Neural cell (in vitro differentiated cells): ENCODE measurements around the gene SV2B. TPM values are rescaled to one million over a fixed set of nuclear protein-coding genes. Genes with fewer than 3 reads are reported as not detected.

ENCODE experiments used
- H2AFZ ChIP-seq: fragments of 200-600, 300-800 bp; sonication (generic), shearing (Covaris generic); 2 replicates; pipeline ENCODE4 v1.6.0; 2014; ENCODE audit warnings: low read depth, mild to moderate bottlenecking, antibody characterized with exemption, low read length, moderate library complexity
- H3F3A ChIP-seq: fragments of 200-600 bp; shearing (Covaris generic); 2 replicates; pipeline ENCODE4 v1.6.1; 2016; ENCODE audit warnings: mild to moderate bottlenecking, moderate library complexity, mixed read lengths, antibody characterized with exemption, low read length; ENCODE audit not compliant: insufficient read depth, poor library complexity, severe bottlenecking
- H3K27ac ChIP-seq: fragments of 200-600, 300-800 bp; sonication (generic), shearing (Covaris generic); 2 replicates; pipeline ENCODE4 v1.5.1; 2014; ENCODE audit warnings: mild to moderate bottlenecking, low read length, moderate library complexity
- H3K27me3 ChIP-seq: fragments of 300-800, 200-600 bp; sonication (generic), shearing (Covaris generic); 2 replicates; pipeline ENCODE4 v1.6.0; 2014; ENCODE audit warnings: mild to moderate bottlenecking, low read depth, low read length, moderate library complexity; ENCODE audit not compliant: insufficient read depth
- H3K36me3 ChIP-seq: fragments of 300-800, 200-600 bp; sonication (generic), shearing (Covaris generic); 2 replicates; pipeline ENCODE4 v1.5.1; 2014; ENCODE audit warnings: mild to moderate bottlenecking, antibody characterized with exemption, low read length, moderate library complexity; ENCODE audit not compliant: insufficient read depth
- H3K4me2 ChIP-seq: fragments of 300-800, 200-600 bp; sonication (generic), shearing (Covaris generic); 2 replicates; pipeline ENCODE4 v1.6.0; 2014; ENCODE audit warnings: mild to moderate bottlenecking, low read length
- H3K4me3 ChIP-seq: fragments of 300-800, 200-600 bp; sonication (generic), shearing (Covaris generic); 2 replicates; pipeline ENCODE4 v1.5.1; 2014; ENCODE audit warnings: mild to moderate bottlenecking, low read length, moderate library complexity
- H3K79me2 ChIP-seq: fragments of 200-600 bp; shearing (Covaris generic); replicated peaks from 2 replicates; pipeline ENCODE4 v1.6.0; 2014; ENCODE audit warnings: mild to moderate bottlenecking, low read length, moderate library complexity; ENCODE audit not compliant: insufficient read depth
- H3K9ac ChIP-seq: fragments of 300-800, 200-600 bp; sonication (generic), shearing (Covaris generic); 2 replicates; pipeline ENCODE4 v1.6.1; 2016; ENCODE audit warnings: mild to moderate bottlenecking, low read length, mixed read lengths
- H3K9me2 ChIP-seq: fragments of 200-600 bp; shearing (Covaris generic); 2 replicates; pipeline ENCODE4 v1.6.1; 2016; ENCODE audit warnings: mild to moderate bottlenecking, low read length, mixed read lengths; ENCODE audit not compliant: insufficient read depth
- H3K9me3 ChIP-seq: fragments of 200-600, 300-800 bp; sonication (generic), shearing (Covaris generic); 2 replicates; pipeline ENCODE4 v1.6.1; 2016; ENCODE audit warnings: mild to moderate bottlenecking, mixed run types, low read length, moderate library complexity, mixed read lengths
- H4K20me1 ChIP-seq: fragments of 200-600 bp; shearing (Covaris generic); 2 replicates; pipeline ENCODE4 v1.6.1; 2016; ENCODE audit warnings: mild to moderate bottlenecking, mixed run types; ENCODE audit not compliant: insufficient read depth
- EP300 ChIP-seq: fragments of 450-650 bp; conservative IDR thresholded peaks from 2 replicates; pipeline ENCODE4 v1.6.1; 2014; ENCODE audit warnings: antibody characterized with exemption, mild to moderate bottlenecking, moderate library complexity; ENCODE audit not compliant: poor library complexity, severe bottlenecking
- EZH2 ChIP-seq: fragments of 200-600, 300-800 bp; shearing (Covaris generic), sonication (generic); IDR thresholded peaks from 2 replicates; pipeline ENCODE4 v1.6.1; 2014; ENCODE audit warnings: antibody characterized with exemption, low read length, borderline replicate concordance, mild to moderate bottlenecking; ENCODE audit not compliant: insufficient read depth, poor library complexity, severe bottlenecking
- MXI1 ChIP-seq: fragments of 450-650 bp; conservative IDR thresholded peaks from 2 replicates; pipeline ENCODE4 v1.6.1; 2014; ENCODE audit warnings: antibody characterized with exemption, mild to moderate bottlenecking; ENCODE audit not compliant: poor library complexity, severe bottlenecking
- POLR2AphosphoS5 ChIP-seq: IDR thresholded peaks from 2 replicates; pipeline ENCODE4 v1.6.1; 2012
- RAD21 ChIP-seq: fragments of 450-650 bp; conservative IDR thresholded peaks from 2 replicates; pipeline ENCODE4 v1.6.1; 2014; ENCODE audit warnings: antibody characterized with exemption, mild to moderate bottlenecking, moderate library complexity
- SMC3 ChIP-seq: fragments of 450-650 bp; conservative IDR thresholded peaks from 2 replicates; pipeline ENCODE4 v1.6.1; 2014; ENCODE audit warnings: antibody characterized with exemption, mild to moderate bottlenecking, moderate library complexity; ENCODE audit not compliant: poor library complexity
- TAF1 ChIP-seq: IDR thresholded peaks from 2 replicates; pipeline ENCODE4 v1.6.1; 2012; ENCODE audit warnings: low read depth
- polyA plus RNA-seq: library from polyadenylated mRNA; depleted of rRNA; stranded (reverse); fragments of >200 nt; gene quantifications from 2 replicates; pipeline ENCODE4 v1.2.3, GENCODE V29; 2014
- TF ChIP-seq, protein P1 (sequence below): IDR thresholded peaks from 2 replicates; pipeline ENCODE4 v1.6.1; 2012; ENCODE audit warnings: borderline replicate concordance
- TF ChIP-seq, protein P2 (sequence below): fragments of 450-650 bp; IDR thresholded peaks from 2 replicates; pipeline ENCODE4 v1.5.1; 2014; ENCODE audit warnings: antibody characterized with exemption, mild to moderate bottlenecking, moderate library complexity; ENCODE audit not compliant: poor library complexity, severe bottlenecking

Gene SV2B
- polyA plus RNA-seq, 1 donor from 2014 or later: 0.38 TPM

DNA sequence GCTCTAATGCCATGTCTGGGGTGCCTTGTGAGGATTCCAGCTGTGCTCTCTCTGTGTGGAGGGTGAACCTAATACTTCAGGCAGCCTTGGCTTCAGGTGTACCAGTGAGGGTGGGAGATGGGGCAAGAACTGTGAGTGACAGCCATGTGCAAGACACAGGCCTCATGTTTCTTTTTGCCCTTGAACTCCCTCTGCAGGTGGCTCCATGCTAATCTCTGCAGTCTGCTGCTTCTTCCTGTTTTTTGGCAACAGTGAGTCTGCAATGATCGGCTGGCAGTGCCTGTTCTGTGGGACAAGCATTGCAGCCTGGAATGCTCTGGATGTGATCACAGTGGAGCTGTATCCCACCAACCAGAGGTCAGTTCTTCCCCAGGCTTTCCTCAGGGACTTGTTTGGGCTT is 189.3 kb downstream of the SV2B start:
- no peaks in the 10 kb centered on the region for H3K36me3 ChIP-seq

DNA sequence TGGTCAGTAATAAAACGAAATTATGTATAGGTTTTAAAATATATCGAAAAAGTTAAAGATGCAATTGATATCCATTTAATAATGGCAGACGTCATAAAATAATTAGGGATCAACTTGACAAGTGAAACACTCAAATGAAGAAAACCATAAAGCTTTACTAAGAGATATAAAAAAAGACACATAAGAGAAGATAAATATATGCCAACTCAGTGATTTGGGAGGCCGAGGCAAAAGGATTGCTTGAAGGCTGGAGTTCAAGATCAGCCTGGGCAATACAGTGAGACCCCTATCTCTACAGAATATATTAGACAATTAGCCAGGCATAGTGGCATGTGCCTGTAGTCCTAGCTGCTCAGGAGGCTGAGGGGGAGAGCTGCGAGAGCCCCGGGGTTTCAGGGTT is 190.5 kb downstream of the SV2B start:
- Histone ChIP-seq H3K9me2 (no peaks in the 10 kb centered on the region), H3K4me2 (no peak overlapping the region), H3K9ac (no peak overlapping the region), H4K20me1 (no peaks in the 10 kb centered on the region), H3F3A (no peaks in the 10 kb centered on the region), H3K4me3 (no peak overlapping the region), H3K9me3 (no peaks in the 10 kb centered on the region), H3K27me3 (no peaks in the 10 kb centered on the region), H3K79me2 (no peaks in the 10 kb centered on the region), H3K27ac (no peak overlapping the region), H2AFZ (no peak overlapping the region), H3K36me3 (no peaks in the 10 kb centered on the region)
- no peak for TF ChIP-seq RAD21
- no peak for TF ChIP-seq POLR2AphosphoS5
- TF ChIP-seq TAF1: no peak
- TF ChIP-seq, protein P1, sequence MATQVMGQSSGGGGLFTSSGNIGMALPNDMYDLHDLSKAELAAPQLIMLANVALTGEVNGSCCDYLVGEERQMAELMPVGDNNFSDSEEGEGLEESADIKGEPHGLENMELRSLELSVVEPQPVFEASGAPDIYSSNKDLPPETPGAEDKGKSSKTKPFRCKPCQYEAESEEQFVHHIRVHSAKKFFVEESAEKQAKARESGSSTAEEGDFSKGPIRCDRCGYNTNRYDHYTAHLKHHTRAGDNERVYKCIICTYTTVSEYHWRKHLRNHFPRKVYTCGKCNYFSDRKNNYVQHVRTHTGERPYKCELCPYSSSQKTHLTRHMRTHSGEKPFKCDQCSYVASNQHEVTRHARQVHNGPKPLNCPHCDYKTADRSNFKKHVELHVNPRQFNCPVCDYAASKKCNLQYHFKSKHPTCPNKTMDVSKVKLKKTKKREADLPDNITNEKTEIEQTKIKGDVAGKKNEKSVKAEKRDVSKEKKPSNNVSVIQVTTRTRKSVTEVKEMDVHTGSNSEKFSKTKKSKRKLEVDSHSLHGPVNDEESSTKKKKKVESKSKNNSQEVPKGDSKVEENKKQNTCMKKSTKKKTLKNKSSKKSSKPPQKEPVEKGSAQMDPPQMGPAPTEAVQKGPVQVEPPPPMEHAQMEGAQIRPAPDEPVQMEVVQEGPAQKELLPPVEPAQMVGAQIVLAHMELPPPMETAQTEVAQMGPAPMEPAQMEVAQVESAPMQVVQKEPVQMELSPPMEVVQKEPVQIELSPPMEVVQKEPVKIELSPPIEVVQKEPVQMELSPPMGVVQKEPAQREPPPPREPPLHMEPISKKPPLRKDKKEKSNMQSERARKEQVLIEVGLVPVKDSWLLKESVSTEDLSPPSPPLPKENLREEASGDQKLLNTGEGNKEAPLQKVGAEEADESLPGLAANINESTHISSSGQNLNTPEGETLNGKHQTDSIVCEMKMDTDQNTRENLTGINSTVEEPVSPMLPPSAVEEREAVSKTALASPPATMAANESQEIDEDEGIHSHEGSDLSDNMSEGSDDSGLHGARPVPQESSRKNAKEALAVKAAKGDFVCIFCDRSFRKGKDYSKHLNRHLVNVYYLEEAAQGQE: no peak
- no peak for TF ChIP-seq SMC3
- TF ChIP-seq, protein P2, sequence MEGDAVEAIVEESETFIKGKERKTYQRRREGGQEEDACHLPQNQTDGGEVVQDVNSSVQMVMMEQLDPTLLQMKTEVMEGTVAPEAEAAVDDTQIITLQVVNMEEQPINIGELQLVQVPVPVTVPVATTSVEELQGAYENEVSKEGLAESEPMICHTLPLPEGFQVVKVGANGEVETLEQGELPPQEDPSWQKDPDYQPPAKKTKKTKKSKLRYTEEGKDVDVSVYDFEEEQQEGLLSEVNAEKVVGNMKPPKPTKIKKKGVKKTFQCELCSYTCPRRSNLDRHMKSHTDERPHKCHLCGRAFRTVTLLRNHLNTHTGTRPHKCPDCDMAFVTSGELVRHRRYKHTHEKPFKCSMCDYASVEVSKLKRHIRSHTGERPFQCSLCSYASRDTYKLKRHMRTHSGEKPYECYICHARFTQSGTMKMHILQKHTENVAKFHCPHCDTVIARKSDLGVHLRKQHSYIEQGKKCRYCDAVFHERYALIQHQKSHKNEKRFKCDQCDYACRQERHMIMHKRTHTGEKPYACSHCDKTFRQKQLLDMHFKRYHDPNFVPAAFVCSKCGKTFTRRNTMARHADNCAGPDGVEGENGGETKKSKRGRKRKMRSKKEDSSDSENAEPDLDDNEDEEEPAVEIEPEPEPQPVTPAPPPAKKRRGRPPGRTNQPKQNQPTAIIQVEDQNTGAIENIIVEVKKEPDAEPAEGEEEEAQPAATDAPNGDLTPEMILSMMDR: no peak
- no peak for TF ChIP-seq EP300
- TF ChIP-seq MXI1: no peak
- no peak for TF ChIP-seq EZH2

More for the DNA sequence above, 189.3 kb downstream of the SV2B start:
- Histone ChIP-seq H3K9me3 (no peaks in the 10 kb centered on the region), H3K9me2 (no peaks in the 10 kb centered on the region), H3K4me2 (no peak overlapping the region), H3K9ac (no peak overlapping the region), H2AFZ (no peak overlapping the region), H3K79me2 (no peaks in the 10 kb centered on the region), H4K20me1 (no peaks in the 10 kb centered on the region), H3K27ac (no peak overlapping the region), H3K4me3 (no peak overlapping the region), H3K27me3 (no peaks in the 10 kb centered on the region), H3F3A (no peaks in the 10 kb centered on the region)
- TF ChIP-seq EP300 (no peak), EZH2 (no peak)

DNA sequence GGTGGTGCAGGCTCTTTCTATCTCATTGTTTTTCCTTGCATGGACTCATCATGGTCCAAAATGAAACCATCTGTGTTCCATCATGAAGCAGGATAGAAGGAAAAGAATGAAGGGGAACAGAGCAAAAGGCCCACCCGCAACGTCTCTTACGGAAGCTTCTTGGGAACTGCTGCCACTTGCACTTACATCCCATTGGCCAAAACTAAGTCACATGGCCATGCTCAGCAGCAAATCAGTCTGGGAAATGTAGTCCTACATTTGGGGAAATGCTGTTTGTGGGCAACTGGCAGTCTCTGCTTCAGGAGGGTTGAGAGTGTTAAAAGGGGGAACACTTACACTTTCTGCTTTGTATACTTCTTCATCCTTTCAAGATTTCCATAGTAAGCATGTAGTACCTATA is 191.6 kb downstream of the SV2B start:
- Histone ChIP-seq H3K27me3 (no peaks in the 10 kb centered on the region), H3K9me2 (no peaks in the 10 kb centered on the region), H3K4me3 (no peak overlapping the region), H2AFZ (no peak overlapping the region), H3K9ac (no peak overlapping the region), H3K79me2 (no peaks in the 10 kb centered on the region), H3F3A (no peaks in the 10 kb centered on the region), H4K20me1 (no peaks in the 10 kb centered on the region), H3K9me3 (no peaks in the 10 kb centered on the region), H3K27ac (no peak overlapping the region), H3K36me3 (no peaks in the 10 kb centered on the region), H3K4me2 (no peak overlapping the region)
- TF ChIP-seq MXI1: no peak
- TF ChIP-seq POLR2AphosphoS5: no peak
